Mammary epithelial cell (primary cell): Measurements from ENCODE around the gene SYVN1.

Source experiments
- CTCF ChIP-seq, 2 donors: IDR thresholded peaks in 1 of 2; conservative IDR thresholded peaks in 1 of 2; 2 replicates each; pipeline ENCODE4 v1.5.1; 2011 to 2012; ENCODE audit warnings: inconsistent platforms in 2 of 2, low read length in 2 of 2, mild to moderate bottlenecking in 2 of 2, control low read depth in 1 of 2, low read depth in 1 of 2; ENCODE audit not compliant: insufficient read depth in 1 of 2; ENCODE audit errors: extremely low read depth in 1 of 2
- EZH2 ChIP-seq: IDR thresholded peaks from 2 replicates; pipeline ENCODE4 v1.6.1; 2012; ENCODE audit warnings: low read length, inconsistent platforms, borderline replicate concordance

DNA sequence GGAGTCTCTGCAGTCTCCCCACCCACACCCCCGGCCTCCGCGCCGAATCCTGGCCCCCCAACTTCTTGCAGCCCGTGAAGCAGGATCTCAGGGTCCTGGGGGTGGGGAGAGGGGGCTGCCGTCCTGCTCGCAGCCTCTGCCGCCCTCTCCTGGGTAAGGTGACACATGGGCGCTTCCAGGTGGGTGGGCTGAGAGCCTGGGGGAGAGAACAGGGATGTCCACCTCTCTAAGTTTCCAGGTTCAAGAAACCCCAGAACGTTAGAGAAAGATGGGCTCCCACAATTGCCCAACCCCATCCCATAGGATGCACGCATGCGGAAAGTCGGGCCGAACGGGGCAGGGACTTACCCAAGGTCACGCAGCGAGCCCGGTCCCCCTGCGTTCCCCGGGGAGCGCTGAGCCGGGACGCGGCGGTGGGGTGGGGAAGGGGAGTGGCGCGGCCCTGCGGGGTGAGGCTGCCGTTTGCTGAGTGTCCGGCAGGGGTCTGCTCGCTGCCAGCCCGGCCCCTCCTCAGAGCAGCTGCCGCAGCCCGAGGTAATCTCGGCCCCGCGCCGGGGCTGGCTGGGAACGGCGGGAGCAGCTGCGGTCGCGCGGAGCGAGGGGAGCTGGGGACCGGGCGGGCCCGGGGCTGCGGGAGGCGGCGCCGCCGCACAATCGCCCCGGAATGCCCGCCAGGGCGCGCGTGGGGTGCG is 46.7 kb upstream of the SYVN1 start:
- peak; percentile 25 to 65 for TF ChIP-seq CTCF (conservative IDR thresholded peaks at IDR 0.05 in 1 of 2, IDR thresholded peaks at IDR 0.05 in 1 of 2; ENCODE audit: extremely low read depth in 1 of 2, insufficient read depth in 1 of 2, low read depth in 1 of 2, low read length in 2 of 2)
- no peak for TF ChIP-seq EZH2
